ENCODE data around the gene VSIG4. TPM values are rescaled to one million over a fixed set of nuclear protein-coding genes. Genes with fewer than 3 reads are reported as not detected.

VSIG4 gene
- total and polyA plus RNA-seq, 3 donors from 2014 or later = 5.6 to 27.4 (median 19.9) TPM

GRCh38 chrX:66002824-66003680 is 36.8 kb downstream of the VSIG4 start:
- H3K4me3 ChIP-seq = no peak overlapping the region
- no peaks in the 10 kb centered on the region for H3K4me1 ChIP-seq
- intact Hi-C loops (cut with DNase I; ENCODE audit: low total_unique reads) = no loop called here
- H3K27ac ChIP-seq = no peak overlapping the region
- no peaks in the 10 kb centered on the region for H3K9me3 ChIP-seq
- H3K36me3 ChIP-seq (ENCODE audit: low read depth, missing control alignments) = no peaks in the 10 kb centered on the region
- DNase-seq = no peak
- WGBS, 2 donors = 75 to 82% methylated on average over 7 to 9 of the region's 11 CpGs
- no peak for TF ChIP-seq POLR2A (IDR thresholded peaks at IDR 0.05)
- TF ChIP-seq CTCF (IDR thresholded peaks at IDR 0.05) = no peak
- H3K27me3 ChIP-seq = no peaks in the 10 kb centered on the region

GRCh38 chrX:66001596-66001995 is 38.3 kb downstream of the VSIG4 start:
- Histone ChIP-seq H3K9me3 (no peaks in the 10 kb centered on the region), H3K36me3 (ENCODE audit: low read depth, missing control alignments) (no peaks in the 10 kb centered on the region), H3K27ac (no peak overlapping the region), H3K4me3 (no peak overlapping the region), H3K27me3 (no peaks in the 10 kb centered on the region), H3K4me1 (no peaks in the 10 kb centered on the region)
- no peak for DNase-seq
- intact Hi-C loops (cut with DNase I; ENCODE audit: low total_unique reads) = no loop called here
- TF ChIP-seq CTCF (IDR thresholded peaks at IDR 0.05) = no peak
- TF ChIP-seq POLR2A (IDR thresholded peaks at IDR 0.05) = no peak

- no peak for DNase-seq
- no peaks in the 10 kb centered on the region for H3K4me1 ChIP-seq
- intact Hi-C loops (cut with DNase I; ENCODE audit: low total_unique reads) = no loop called here
- H3K9me3 ChIP-seq = no peaks in the 10 kb centered on the region
- no peaks in the 10 kb centered on the region for H3K36me3 ChIP-seq (ENCODE audit: low read depth, missing control alignments)
- TF ChIP-seq POLR2A (IDR thresholded peaks at IDR 0.05) (no peak), CTCF (IDR thresholded peaks at IDR 0.05) (no peak)
- WGBS, 2 donors = 35 to 45% methylated on average over 3 of the region's 3 CpGs
- no peak overlapping the region for H3K4me3 ChIP-seq
- no peaks in the 10 kb centered on the region for H3K27me3 ChIP-seq
- H3K27ac ChIP-seq = no peak overlapping the region
These were observed 39.1 kb downstream of the VSIG4 start for GRCh38 chrX:66000628-66001272.

- intact Hi-C loops (cut with DNase I; ENCODE audit: low total_unique reads) = no loop called here
- no peaks in the 10 kb centered on the region for H3K4me1 ChIP-seq
- H3K27ac ChIP-seq = no peak overlapping the region
- no peak for TF ChIP-seq CTCF (IDR thresholded peaks at IDR 0.05)
- TF ChIP-seq POLR2A (IDR thresholded peaks at IDR 0.05) = no peak
- WGBS, 2 donors = 14 to 60% methylated on average over 1 of the region's 1 CpG
- no peak overlapping the region for H3K4me3 ChIP-seq
- no peaks in the 10 kb centered on the region for H3K27me3 ChIP-seq
- no peaks in the 10 kb centered on the region for H3K9me3 ChIP-seq
- no peaks in the 10 kb centered on the region for H3K36me3 ChIP-seq (ENCODE audit: low read depth, missing control alignments)
- no peak for DNase-seq
These were observed 39.7 kb downstream of the VSIG4 start for GRCh38 chrX:66000178-66000577.

Measured in testis (tissue), 3 donors.